ENCODE results near the gene TOMM20L.

TOMM20L gene

DNA sequence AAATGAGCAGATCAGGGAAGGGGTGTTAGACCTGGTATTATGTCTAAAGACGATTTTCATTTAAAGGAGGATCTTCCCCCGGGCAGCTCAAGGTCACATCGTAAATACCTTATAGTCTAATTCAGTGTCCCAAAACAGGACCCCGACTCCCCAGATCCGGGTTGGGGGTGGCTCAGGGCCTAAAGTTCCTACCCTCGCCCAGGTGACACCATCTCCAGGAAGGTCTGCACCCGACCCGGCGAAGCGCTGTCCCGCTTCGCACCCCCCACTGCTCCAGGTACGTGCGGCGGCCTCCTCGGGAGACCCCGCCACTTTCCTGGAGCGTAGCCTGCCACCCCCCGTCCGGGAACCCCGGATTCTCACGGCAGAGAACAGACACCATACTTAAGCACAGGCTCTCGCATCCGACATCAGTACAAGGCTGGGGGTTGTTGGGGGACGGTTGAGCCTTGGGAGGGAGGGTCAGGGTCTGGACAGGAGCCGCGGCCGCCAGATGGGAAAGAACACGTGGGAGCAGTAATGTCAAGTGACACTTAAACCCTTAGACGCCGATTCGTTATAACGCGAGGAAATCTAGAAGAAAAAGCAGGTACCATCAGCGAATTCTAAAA, 31.0 kb downstream of the TOMM20L start:
- peak overlapping the region; percentile 78 for H3K4me2 ChIP-seq (ENCODE audit: low read depth, low read length, poor library complexity, severe bottlenecking)
- no peaks in the 10 kb centered on the region for H3K27me3 ChIP-seq (ENCODE audit: low read length)
- H3K79me2 ChIP-seq (ENCODE audit: insufficient read depth, low read length), result peaks cover 46% of the 10 kb centered on the region
- H4K20me1 ChIP-seq (ENCODE audit: low read depth, low read length), result no peaks in the 10 kb centered on the region
- H2AFZ ChIP-seq (ENCODE audit: low read depth, low read length, severe bottlenecking), result peak overlapping the region; percentile 99
- peak overlapping the region; percentile 98 for H3K4me3 ChIP-seq (ENCODE audit: insufficient read depth, low read length, poor library complexity, severe bottlenecking)
- H3K27ac ChIP-seq (ENCODE audit: low read depth, low read length), result peak overlapping the region; percentile 98
- H3F3A ChIP-seq (ENCODE audit: insufficient read depth), result peaks cover 21% of the 10 kb centered on the region
- no peaks in the 10 kb centered on the region for H3K9me3 ChIP-seq (ENCODE audit: insufficient read depth, low read length)
- peak overlapping the region; percentile 96 for H3K9ac ChIP-seq (ENCODE audit: low read length)
- peaks cover 9% of the 10 kb centered on the region for H3K36me3 ChIP-seq (ENCODE audit: low read length)
- no peak for TF ChIP-seq EZH2phosphoT487 (conservative IDR thresholded peaks at IDR 0.05; ENCODE audit: low read length)
- TF ChIP-seq, protein P1, sequence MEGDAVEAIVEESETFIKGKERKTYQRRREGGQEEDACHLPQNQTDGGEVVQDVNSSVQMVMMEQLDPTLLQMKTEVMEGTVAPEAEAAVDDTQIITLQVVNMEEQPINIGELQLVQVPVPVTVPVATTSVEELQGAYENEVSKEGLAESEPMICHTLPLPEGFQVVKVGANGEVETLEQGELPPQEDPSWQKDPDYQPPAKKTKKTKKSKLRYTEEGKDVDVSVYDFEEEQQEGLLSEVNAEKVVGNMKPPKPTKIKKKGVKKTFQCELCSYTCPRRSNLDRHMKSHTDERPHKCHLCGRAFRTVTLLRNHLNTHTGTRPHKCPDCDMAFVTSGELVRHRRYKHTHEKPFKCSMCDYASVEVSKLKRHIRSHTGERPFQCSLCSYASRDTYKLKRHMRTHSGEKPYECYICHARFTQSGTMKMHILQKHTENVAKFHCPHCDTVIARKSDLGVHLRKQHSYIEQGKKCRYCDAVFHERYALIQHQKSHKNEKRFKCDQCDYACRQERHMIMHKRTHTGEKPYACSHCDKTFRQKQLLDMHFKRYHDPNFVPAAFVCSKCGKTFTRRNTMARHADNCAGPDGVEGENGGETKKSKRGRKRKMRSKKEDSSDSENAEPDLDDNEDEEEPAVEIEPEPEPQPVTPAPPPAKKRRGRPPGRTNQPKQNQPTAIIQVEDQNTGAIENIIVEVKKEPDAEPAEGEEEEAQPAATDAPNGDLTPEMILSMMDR (IDR thresholded peaks at IDR 0.05; ENCODE audit: insufficient read depth, low read length, poor library complexity, severe bottlenecking), result no peak
- H3K9me2 ChIP-seq (replicated peaks; ENCODE audit: insufficient read depth, low read length), result no peaks in the 10 kb centered on the region

DNA sequence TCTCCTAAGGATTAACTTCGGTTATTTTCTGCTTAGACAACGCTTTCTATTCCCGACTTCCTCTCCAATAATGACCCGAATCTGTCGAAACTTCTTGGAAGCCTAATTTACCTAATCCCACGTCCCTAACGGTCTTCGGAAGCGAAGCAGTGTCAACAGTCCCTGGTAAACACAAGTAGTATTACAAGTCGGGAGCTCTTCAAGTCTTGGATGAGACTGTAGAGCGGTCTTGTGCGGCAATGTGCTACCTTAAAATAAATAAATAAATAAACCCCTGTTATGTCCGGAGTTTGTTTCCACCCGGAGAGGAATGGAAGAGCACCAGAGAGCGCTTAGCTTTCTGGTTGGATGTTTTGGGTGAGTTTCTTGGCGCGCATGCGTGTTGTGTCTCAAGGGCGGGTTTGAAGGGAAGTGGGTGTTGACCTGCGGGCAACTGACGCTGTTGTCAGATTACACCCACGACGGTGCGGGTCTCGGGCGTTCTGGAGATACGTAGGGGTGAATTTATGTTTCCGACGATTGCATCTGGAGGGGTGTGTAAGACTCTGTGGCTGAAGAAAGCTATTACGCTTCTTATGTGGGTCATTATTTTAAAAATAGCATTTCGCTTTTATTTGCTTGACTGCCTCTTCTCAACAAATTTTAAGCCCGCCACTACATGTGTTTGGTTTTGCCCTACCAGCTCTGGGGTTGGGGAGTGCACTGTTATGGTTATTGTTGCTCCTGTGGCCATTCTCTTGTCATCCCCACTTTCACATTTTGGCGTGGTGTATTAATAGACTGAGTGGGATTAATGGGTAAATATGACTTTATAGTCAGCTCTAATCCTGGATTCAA, 31.8 kb downstream of the TOMM20L start, which contains the start of the genes KIAA0586 and TIMM9:
Gene KIAA0586 (plus strand): TSS at position 439 of the 837 bp plus-strand sequence. CDS start 546 bp downstream, outside the sequence.
Gene TIMM9 (minus strand): TSS at position 251 of the 837 bp plus-strand sequence. CDS start 15,586 bp downstream, outside the sequence.
- no peaks in the 10 kb centered on the region for H3K9me2 ChIP-seq (replicated peaks; ENCODE audit: insufficient read depth, low read length)
- H3K9me3 ChIP-seq (ENCODE audit: insufficient read depth, low read length), result no peaks in the 10 kb centered on the region
- H3K27me3 ChIP-seq (ENCODE audit: low read length), result no peaks in the 10 kb centered on the region
- H3K79me2 ChIP-seq (ENCODE audit: insufficient read depth, low read length), result peaks cover 46% of the 10 kb centered on the region
- peak within 1 kb of the TSS; percentile 98 for H3K4me3 ChIP-seq (ENCODE audit: insufficient read depth, low read length, poor library complexity, severe bottlenecking)
- peak within 1 kb of the TSS; percentile 96 for H3K9ac ChIP-seq (ENCODE audit: low read length)
- TF ChIP-seq, protein P1 (IDR thresholded peaks at IDR 0.05; ENCODE audit: insufficient read depth, low read length, poor library complexity, severe bottlenecking), result no peak
- no peak for TF ChIP-seq EZH2phosphoT487 (conservative IDR thresholded peaks at IDR 0.05; ENCODE audit: low read length)
- H2AFZ ChIP-seq (ENCODE audit: low read depth, low read length, severe bottlenecking), result peak within 1 kb of the TSS; percentile 99
- H3K4me2 ChIP-seq (ENCODE audit: low read depth, low read length, poor library complexity, severe bottlenecking), result peak within 1 kb of the TSS; percentile 98
- H3F3A ChIP-seq (ENCODE audit: insufficient read depth), result peaks cover 21% of the 10 kb centered on the region
- H3K27ac ChIP-seq (ENCODE audit: low read depth, low read length), result peak within 1 kb of the TSS; percentile 98
- peaks cover 8% of the 10 kb centered on the region for H3K36me3 ChIP-seq (ENCODE audit: low read length)
- H4K20me1 ChIP-seq (ENCODE audit: low read depth, low read length), result no peaks in the 10 kb centered on the region

GRCh38 chr14:58428118-58428683, 32.5 kb downstream of the TOMM20L start:
- H3F3A ChIP-seq (ENCODE audit: insufficient read depth), result peaks cover 21% of the 10 kb centered on the region
- H3K9me3 ChIP-seq (ENCODE audit: insufficient read depth, low read length), result no peaks in the 10 kb centered on the region
- H3K79me2 ChIP-seq (ENCODE audit: insufficient read depth, low read length), result peaks cover 46% of the 10 kb centered on the region
- TF ChIP-seq, protein P1 (IDR thresholded peaks at IDR 0.05; ENCODE audit: insufficient read depth, low read length, poor library complexity, severe bottlenecking), result no peak
- no peak for TF ChIP-seq EZH2phosphoT487 (conservative IDR thresholded peaks at IDR 0.05; ENCODE audit: low read length)
- peaks cover 8% of the 10 kb centered on the region for H3K36me3 ChIP-seq (ENCODE audit: low read length)
- peak overlapping the region; percentile 98 for H3K4me2 ChIP-seq (ENCODE audit: low read depth, low read length, poor library complexity, severe bottlenecking)
- H3K9me2 ChIP-seq (replicated peaks; ENCODE audit: insufficient read depth, low read length), result no peaks in the 10 kb centered on the region
- peak overlapping the region; percentile 98 for H3K27ac ChIP-seq (ENCODE audit: low read depth, low read length)
- H3K27me3 ChIP-seq (ENCODE audit: low read length), result no peaks in the 10 kb centered on the region
- peak overlapping the region; percentile 96 for H3K9ac ChIP-seq (ENCODE audit: low read length)
- peak overlapping the region; percentile 32 for H2AFZ ChIP-seq (ENCODE audit: low read depth, low read length, severe bottlenecking)
- peak overlapping the region; percentile 98 for H3K4me3 ChIP-seq (ENCODE audit: insufficient read depth, low read length, poor library complexity, severe bottlenecking)
- H4K20me1 ChIP-seq (ENCODE audit: low read depth, low read length), result no peaks in the 10 kb centered on the region

Data from SU-DHL-6 (cell line).